ENCODE results near the gene KDELR1.
"Not testable (repeated sequence)": the region's sequence is repeated elsewhere in the genome, so short reads cannot be mapped to it uniquely, and the experiment has no call there.

KDELR1 gene

DNA sequence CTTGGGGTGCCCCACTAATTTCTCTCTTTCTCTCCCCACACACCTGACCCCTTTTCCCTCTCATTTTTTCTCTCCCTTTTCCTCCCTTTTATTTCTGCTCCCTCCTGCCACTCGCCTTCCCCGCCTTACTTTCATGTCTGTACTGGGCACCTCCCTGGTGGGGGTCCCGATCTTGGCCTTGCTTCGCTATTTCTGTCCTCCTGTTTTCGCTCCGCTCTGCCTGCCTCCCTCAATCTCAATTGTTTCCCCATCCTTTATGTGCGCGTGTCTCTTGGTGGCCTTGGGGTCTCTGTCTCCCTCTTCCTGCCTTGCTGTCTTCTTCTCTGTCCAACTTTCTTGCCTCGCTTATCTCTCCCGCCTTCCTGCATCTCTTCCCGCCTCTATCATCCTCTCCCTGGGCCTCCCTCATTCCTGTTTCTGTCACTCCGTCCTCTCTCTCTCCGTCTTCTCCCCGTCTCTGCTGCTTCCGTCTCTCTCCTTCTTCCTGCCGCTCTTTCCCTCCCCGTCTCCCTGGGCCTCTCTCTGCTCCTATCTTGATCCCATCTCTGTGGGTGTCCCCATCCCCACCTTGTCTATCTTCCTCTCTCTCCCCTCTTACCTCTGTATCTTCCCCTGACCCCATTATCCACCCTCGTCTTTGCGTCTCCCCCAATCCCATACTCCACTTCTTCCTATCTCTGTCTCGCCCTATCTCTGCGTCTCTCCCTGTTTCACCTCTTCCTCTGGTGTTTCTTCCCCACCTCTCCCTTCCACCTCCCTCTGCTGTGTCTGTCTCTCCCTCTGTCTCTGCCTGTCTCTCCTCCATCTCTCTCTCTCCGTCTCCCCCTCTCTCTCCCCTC lies 6.1 kb upstream of the KDELR1 start:
- no peak for FAIRE-seq

DNA sequence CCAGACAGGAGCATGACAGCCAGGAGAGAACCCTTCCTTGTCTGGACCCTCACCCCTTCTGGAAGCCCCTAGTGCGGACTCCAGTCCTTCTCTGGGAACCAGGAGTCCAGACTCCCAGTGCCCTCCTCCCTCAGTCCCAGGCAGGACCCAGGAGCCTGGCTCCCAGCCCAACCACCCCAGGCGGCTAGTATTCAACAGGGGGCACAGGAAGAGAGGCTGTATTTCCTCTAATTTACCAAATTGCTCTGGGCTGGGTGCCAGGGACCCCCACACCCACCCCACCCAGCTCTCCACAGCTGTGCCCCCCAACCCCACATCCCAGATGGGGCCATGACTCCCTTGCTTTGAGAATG lies 5.4 kb upstream of the KDELR1 start:
- FAIRE-seq = no peak

DNA sequence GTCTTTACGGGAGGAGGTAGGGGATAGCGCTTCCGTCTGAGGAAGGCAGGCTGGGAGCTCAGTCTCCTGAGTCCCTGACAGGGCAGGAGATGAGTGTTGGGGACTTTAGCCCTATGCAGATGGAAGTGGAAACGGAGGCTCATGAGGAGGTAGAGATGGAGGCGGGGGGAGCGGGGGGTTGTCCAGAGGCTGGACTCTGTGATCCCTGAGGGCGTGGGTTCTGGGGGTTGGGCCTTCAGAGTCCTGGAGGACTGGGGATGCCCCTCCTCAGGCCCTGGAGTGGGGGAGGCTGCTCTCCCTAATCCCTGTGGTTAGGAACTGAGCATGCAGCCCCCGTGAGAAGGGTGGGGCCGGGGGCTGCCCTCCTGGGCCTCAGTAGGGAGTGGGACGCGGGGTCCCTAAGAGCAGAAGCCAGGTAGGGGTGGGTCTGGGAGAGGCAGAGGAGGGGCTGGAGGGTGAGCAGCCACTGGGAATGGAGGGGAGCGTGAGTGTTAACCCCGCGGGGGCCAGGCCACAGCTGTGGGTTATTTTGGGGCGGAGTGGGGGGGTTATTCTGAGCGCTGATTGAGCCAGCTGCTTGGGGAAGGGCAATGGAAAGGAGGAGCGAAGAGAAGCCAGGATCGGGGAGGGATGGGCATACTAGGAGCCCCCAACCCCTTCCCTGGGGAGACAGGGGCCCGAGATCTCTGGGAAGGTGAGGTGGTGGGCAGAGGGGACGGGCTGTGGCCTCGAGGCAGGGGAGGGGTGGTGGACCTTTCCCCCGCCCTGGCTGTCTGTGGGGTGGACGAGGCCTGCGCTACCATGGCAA lies 4.9 kb upstream of the KDELR1 start:
- no peak for FAIRE-seq

DNA sequence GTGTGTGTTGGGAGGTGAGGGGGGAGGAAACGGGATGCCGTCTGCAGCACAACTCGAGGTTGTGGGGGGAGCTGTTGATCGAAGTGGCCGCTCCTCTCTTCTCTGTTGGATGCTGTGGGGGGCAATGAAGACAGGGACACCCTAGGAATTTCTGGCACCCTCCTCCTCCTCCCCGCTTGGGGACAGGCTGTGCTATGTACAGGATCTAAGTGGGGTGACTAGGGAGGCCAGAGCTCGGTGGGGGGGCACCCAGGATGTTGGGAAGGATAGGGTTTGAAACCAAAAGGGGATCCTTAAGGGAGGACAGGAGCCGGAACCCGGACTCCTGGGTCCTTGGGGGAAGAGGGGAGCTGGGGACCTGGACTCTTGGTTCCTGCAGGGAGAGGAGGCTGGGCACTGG lies 4.1 kb upstream of the KDELR1 start:
- no peak for FAIRE-seq

DNA sequence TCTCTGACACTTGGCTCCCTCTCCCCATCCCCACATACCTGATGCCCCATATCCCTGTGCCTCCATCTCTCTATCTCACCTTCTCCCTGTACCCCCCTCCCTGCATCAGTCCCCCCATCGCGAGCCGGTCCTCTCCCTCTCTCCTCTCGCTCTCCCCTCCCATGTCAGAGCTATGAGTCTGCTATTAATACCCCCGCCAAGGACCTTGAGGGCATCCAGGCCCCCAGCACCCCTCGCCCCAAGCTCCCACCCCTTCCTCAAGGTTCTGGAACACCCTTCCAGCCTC lies 3.8 kb upstream of the KDELR1 start:
- no peak for FAIRE-seq

DNA sequence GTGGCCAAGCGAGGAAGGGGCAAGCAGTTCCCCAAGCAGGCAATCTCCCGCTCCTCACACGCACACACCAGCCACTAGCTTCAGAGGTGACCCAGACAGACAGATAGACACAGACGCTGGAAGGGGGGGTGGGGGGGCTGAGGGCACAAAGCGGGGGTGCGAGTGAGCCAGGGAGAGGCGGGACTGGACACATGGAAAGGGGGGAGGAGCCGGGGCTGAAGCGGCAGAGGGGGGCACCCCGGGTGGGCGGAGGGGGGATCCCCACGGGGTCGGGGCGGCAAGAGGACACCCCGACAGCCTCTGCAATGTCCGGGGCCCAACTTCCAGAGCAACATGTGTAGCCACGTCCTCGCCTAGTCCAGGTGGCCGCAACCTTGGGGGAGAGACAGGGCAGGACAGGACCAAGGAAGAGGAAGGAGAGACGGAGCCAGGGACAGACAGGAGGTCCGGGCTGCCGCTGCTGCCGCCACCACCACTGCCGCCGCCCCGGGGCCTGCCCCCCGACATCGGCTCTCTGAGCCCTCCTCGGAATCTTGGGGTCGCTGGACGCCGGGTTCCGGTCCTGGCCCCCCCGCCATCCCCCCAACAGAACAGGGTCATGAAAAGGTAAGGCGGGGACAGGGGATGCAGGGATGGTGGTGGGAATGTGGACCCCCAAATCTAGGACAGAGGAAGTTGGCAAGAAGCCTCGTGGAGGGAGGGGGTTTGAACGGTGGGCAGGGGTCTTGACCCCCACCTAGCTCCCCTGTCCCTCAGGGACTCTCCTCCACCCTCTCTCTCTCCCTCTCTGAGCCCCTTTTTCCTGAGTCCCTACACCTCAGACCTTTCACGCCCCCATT lies 3.2 kb upstream of the KDELR1 start:
- no peak for FAIRE-seq

DNA sequence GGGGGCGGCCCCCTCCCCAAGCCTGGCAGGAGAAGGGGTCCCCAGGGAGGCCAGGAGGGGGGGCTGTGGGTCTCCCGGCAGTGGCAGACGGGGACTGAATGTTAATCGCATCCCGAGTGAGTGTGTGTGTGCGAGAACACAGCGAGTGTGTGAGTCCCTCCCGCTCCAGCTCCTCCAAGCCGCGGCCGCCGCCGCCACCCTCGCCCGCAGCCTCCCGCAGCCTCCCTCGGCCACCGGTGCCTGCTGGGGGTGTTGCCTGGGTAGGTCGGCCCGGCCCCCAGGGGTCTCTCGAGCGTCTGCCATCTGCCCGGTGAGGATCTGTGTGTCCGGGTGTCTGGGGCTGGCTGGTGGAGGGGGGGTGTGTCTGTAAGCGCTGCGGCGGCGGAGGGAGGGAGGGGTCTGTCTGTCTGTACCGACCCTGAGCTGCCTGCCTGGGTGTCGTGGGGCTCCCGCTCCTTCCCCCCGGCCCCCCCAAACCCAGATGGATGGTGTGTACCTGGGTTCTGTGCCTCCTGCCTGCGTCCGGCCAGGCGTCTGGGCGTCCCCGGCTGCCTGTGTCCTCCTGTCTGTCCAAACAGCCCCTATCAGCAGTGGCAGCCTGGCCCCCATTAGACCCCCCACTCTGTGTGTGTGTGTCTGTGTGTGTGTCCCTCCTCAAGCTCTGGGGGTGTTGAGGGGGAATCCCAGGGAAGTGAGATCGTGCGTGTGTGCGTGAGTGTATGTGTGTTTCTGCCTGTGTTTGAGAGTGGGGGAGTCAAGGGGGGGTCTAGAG lies 2.4 kb upstream of the KDELR1 start, which contains the start of gene GRIN2D:
GRIN2D (plus strand) TSS at position 110 of the 772 bp plus-strand sequence. CDS start 4,725 bp downstream, outside the sequence.
- no peak for FAIRE-seq

DNA sequence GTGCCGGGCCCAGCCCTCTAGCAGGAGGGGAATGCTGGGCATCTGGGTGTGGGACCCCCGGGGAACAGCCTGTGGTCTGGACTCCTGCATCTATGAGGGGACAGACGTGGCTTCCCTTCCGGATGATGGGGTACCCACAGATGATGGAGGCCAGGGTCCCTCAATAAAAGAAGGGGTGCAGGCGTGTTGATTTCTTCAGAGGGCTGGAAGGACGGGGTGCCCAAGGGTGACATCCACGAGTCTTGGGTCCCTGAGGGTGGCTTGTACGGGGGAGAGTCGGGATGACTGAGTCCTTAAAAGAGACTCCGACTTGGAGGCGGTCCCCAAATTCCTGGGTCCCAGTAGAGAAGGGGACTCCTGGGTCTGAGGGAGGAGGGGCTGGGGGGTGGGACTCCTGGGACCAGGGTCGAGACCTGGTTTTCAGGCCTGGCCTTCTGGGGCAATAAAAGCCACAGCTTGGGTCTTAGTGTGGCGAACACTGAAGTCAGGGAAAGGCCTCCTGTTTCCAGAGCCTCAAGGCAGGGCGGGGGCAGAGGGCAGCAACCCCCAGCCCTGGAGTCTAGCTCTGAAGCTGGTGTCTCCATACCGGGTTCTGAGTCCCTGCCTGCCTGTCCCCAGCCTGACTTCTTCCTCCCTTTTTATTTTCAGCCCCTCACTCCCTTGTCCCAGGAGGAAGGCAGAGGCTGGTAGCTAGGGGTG lies 1.7 kb upstream of the KDELR1 start:
- no peak for FAIRE-seq

DNA sequence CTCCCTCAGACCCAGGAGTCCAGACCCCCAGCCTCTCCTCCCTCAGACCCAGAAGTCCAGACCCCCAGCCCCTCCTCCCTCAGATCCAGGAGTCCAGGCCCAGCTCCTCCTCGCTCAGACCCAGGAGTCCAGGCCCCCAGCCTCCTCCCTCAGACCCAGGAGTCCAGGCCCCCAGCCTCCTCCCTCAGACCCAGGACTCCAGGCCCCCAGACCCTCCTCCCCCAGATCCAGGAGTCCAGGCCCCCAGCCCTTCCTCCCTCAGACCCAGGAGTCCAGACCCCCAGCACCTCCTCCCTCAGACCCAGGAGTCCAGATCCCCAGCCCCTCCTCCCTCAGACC lies 624 bp upstream of the KDELR1 start:
- not testable (repeated sequence) for FAIRE-seq

DNA sequence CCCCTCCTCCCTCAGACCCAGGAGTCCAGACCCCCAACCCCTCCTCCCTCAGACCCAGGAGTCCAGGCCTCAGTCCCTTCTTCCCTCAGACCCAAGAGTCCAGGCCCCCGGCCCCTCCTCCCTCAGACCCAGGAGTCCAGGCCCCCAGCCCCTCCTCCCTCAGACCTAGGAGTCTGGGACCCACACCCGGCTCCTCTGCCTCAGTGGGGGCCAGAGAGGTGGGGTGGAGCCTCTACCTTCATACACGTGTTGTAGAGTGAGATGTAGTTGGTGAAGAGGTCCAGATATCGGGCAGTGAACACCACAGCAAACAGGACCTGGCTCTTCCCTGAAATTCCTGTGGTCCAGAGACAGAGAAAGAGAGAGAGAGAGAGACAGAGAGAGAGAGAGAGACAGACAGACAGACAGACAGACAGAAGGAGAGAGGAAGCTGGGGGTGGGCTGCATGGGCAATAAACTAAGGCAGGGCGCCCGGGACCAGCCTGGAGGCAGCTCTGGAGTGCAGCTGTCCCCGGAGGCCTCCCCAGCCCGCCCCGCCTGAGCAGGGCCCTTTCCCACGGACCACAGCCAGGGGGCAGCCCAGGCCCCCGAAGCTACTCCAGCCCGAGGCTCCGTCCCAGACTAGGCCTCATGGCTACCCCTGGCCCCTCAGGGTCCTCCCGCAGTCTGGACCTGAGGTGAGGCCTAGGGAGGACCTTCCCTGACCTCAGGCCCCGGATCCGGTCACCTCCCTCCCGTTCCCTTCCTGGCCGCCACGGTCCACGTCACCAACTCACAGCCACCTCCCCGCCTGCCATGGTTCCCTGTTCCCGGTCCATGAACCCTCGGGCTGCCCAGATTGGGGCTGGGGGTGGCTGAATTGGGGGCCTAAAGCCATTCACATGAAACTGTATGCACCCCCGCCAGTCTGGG lies 907 bp downstream of the KDELR1 start:
- no peak for FAIRE-seq

DNA sequence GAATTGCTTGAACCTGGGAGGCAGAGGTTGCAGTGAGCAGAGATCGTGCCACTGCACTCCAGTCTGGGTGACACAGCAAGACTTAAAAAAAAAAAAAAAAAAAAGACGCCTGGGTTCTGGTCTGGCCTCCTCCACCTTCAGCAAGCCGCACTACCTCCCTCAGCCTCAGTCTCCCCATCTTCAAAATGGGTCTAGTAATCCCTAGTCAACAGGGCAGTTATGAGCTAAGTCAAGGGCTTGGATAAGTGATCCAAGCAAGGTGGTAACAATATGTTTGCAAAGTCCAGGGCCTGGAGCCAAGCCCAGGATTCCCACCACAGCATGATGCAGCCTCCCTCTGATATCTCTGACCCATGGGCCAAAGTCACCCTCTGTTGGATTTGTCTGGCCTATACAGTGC lies 4.4 kb downstream of the KDELR1 start:
- FAIRE-seq = no peak

DNA sequence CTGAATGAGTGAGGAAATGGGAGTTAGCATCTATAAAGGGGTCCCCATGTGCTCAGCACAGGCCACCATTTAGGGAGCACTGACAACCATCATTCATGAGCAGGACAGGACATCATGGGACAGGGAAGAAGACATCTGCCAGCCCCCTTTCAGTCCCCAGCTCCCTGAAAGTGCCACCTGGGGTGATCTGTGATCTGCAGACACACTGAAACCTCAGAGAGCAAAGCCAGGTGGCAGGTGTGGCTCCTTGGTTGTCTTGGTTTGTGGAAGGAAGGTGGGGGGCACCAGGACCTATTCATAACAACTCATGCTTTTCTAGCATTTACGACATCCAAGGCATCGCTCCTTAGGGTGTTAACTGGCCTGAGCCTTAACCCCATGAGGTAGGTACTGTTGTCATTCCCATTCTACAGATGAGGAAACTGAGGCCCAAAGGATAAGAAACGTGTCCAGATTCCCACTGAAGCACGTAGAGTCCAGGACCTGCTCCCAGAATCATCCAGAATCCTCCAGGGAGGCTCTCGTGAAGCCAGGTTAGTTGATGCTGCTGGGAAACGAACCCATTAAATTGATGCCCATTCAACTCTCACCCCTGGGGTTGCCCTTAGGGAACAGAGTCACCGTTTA lies 5.8 kb downstream of the KDELR1 start:
- FAIRE-seq = no peak

DNA sequence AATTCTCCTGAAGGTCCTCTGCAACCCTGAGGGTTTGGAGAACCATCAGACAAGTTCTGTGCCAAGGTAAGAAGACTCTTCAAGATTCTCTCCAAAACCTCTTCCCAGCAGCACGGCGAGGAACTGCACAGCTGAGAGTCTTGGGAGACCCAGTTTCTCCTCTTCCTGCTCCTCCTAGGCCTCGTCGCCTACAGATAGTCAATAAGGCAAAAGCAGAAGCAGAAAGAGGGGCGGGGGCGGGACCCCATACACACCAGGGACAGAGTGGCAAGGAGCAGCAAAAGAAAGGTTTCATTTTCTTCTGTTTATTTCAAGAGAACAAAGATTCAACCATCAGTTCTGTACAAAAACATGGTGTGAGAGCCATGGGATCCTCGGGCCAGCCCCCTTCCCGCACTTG lies 9.1 kb downstream of the KDELR1 start:
- no peak for FAIRE-seq

DNA sequence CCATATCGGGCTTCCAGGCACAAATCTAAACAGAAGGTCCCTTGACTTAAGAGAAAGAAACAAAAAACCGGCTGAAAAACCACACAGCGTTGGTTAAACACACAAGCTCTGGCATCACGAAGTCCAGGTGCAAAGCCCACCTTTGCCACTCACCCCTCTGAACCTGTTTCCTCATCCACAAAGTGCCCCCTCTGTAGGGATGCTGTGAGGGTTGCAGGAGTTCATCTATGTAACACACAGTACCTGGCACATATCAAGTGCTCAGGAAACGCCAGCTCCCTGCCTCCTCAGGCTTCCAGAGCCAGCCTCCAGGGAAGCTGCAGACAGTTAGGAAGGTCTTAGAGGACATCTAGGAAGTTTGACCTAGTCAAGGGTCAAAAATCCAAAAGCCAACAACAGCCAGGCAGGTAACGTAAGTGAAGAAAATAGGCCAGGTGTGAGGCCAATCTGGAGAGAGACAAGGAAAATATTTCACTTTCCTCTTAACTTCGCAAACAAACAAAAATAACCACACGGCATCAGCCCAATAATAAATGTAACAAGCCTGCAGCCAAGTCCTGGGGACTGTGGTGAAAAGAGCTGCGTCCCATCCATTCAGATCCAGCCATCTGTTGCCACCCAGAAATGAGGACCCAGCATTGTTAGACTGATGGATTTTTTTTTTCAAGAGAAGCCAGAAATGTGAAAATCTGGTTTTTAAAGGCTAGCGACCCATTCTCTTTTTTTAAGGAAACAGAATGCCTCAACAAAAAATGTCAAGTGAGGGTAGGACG lies 10.0 kb downstream of the KDELR1 start:
- FAIRE-seq = no peak

DNA sequence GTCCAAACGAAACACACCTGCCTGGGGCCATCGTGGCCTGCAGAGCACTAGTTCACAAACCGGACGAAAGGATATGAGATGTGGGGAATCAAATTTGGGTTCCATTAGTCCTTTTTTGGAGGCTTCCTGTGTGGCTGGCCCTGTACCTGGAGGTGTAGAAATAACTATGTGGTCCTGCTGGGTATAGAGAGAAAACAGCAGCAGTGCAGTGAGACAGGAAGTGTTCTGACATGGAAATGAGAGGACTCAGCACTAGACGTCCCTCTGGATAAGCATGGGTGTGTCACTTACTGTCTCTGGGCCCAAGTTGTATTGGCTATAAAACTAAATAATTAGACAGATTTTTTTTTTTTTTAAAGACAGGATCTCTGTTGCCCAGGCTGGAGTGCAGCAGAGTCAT lies 12.3 kb downstream of the KDELR1 start:
- FAIRE-seq = no peak

DNA sequence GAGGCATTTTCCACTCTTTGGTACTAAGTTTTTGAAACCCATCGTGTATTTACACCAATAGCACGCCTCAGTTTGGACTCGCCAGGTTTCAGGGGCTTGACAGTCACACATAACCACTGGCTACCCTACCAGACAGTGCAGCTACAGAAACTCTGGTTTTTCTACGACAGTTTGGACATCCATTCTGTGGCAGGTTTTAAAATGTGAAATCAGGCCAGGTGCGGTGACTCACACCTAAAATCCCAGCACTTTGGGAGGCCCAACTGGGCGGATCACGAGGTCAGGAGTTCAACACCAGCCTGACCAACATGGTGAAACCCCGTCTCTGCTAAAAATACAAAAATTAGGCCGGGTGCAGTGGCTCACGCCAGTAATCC lies 13.2 kb downstream of the KDELR1 start:
- FAIRE-seq = no peak

DNA sequence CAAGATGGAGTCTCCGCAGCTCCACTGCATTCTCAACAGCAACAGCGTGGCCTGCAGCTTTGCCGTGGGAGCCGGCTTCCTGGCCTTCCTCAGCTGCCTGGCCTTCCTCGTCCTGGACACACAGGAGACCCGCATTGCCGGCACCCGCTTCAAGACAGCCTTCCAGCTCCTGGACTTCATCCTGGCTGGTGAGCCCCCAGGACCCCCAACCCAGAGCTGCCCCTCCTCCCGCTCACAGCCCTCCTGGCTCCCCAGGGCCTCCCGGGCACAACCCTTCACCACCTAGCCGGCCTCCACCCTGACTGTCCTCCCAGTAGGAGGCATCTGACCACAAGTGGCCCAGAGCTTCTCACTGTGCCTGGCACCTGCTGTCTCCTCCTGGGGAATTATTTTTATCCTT lies 17.8 kb downstream of the KDELR1 start:
- FAIRE-seq = no peak

DNA sequence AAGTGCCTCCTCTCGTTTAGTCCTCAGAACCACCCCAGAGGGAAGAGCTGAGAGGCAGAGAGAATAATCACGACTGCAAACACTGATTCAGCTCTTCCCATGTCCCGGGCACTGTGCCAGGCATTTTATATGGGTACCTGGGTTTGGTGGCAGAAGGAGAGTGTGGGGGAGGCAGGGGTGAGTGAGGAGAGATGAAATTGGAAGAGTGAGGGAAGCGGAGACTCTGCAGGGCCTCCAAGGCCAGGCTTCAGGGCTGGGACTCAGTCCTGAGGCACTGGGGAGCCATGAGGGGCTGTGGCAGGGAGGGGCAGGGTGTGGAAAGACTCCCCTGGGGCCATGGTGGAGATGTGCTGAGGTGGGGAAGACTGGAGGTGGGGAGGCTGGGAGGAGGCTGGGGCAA lies 18.4 kb downstream of the KDELR1 start:
- FAIRE-seq = no peak

DNA sequence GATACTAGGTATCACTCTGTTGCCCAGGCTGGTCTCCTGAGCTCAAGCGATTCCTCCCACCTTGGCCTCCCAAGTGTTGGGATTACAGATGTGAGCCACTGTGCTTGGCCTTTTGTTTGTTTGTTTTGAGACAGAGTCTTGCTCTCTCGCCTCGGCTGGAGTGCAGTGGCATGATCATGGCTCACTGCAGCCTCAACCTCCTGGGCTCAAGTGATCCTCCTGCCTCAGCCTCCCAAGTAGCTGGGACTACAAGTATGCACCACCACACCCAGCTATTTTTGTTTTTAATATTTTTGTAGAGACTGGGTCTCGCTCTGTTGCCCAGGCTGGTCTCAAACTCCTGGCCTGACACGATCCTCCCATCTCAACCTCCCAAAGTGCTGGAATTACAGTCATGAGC lies 19.6 kb downstream of the KDELR1 start:
- not testable (repeated sequence) for FAIRE-seq

DNA sequence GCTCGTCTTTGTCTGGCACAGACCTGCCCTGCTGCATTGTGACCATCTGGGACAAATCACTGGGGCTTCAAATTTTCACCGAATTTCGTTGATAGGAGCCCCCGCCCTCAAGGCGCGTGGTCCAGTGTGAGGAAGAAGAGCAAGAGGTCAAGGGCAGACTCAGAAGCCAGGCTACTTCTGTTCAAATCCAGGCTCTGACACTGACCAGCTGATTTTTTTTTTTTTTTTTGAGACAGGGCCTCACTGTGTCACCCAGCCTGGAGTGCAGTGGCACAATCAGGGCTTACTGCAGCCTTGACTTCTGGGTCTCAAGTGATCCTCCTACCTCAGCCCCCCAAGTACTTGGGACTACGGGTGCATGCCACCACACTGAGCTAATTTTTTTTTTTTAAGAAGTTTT lies 20.0 kb downstream of the KDELR1 start:
- FAIRE-seq = no peak

Measured in A204.1 (cell line).